Activated CD8-positive, alpha-beta T cell treated with anti-CD3 and anti-CD28 coated beads, Interleukin-2, amount 10 ng/mL, durations not matched to agents 7 days and 5 days (primary cell): ENCODE measurements around the gene JAG2. TPM values are rescaled to one million over a fixed set of nuclear protein-coding genes. Genes with fewer than 3 reads are reported as not detected.

Experiments used
- ATAC-seq: fragments of 150-1000 bp; cut with Tn5 transposase; one replicate; pipeline ENCODE4 v1.10.0; 2021; ENCODE audit warnings: moderate library complexity
- CTCF ChIA-PET: fragments of 350-600 bp; sonication (Branson Sonifier 250); formaldehyde crosslinking; loops from one replicate; lab custom pipeline; 2021; ENCODE audit warnings: antibody characterized with exemption; lab: Charles Lee
- POLR2A ChIA-PET: fragments of 350-600 bp; sonication (Branson Sonifier 250); formaldehyde crosslinking; loops from one replicate; lab custom pipeline; 2021; ENCODE audit warnings: antibody characterized with exemption; lab: Charles Lee
- DNase-seq: peaks from one replicate; pipeline ENCODE4 v3.0.0-alpha.2; 2020
- H3K27ac Mint-ChIP-seq: one replicate; pipeline ENCODE4 v1.8.0; 2021; ENCODE audit warnings: mild to moderate bottlenecking, mixed read lengths
- H3K27me3 Mint-ChIP-seq: one replicate; pipeline ENCODE4 v1.8.0; 2021; ENCODE audit warnings: low read depth, mixed read lengths
- H3K36me3 Mint-ChIP-seq: one replicate; pipeline ENCODE4 v1.8.0; 2021; ENCODE audit warnings: low read depth, mixed read lengths
- H3K4me1 Mint-ChIP-seq: one replicate; pipeline ENCODE4 v1.8.0; 2021; ENCODE audit warnings: low read depth, mixed read lengths
- H3K4me3 Mint-ChIP-seq: one replicate; pipeline ENCODE4 v1.8.0; 2021; ENCODE audit warnings: mild to moderate bottlenecking, mixed read lengths
- H3K9me3 Mint-ChIP-seq: one replicate; pipeline ENCODE4 v1.8.0; 2022; ENCODE audit warnings: mixed read lengths; ENCODE audit not compliant: insufficient read depth
- total RNA-seq, 2 experiments: library from RNA; stranded (reverse); gene quantifications; one replicate each; pipeline ENCODE4 v1.2.3, GENCODE V29; 2021

The JAG2 gene
- total RNA-seq, 2 experiments from 2014 or later = 2.5 to 2.9 TPM

DNA sequence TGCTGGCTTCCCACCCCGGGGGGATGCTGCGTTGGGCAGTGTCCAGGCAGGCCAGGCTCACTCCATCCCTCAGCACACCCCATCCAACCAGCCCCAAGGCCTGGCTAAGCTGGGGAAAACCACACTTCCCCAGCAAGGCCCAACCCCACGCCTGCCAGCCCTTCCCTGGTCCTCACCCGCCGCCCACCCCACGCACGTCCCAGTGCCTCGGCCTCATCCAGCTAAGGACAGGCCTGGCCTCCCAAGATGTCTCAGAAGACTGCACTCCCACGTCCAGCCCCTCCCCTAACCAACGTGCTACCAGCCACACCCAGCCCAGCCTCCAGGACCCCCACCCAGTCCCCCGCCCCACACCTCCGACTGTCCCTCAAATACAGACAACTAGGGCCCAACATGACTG is 9.8 kb downstream of the JAG2 start:
- Mint-ChIP-seq H3K4me3 (no peak overlapping the region), H3K27me3 (no peaks in the 10 kb centered on the region), H3K36me3 (no peaks in the 10 kb centered on the region), H3K4me1 (no peaks in the 10 kb centered on the region), H3K27ac (no peak overlapping the region), H3K9me3 (no peaks in the 10 kb centered on the region)
- no peak for ATAC-seq
- ChIA-PET CTCF (no interaction called here), POLR2A (no interaction called here)
- no peak for DNase-seq

DNA sequence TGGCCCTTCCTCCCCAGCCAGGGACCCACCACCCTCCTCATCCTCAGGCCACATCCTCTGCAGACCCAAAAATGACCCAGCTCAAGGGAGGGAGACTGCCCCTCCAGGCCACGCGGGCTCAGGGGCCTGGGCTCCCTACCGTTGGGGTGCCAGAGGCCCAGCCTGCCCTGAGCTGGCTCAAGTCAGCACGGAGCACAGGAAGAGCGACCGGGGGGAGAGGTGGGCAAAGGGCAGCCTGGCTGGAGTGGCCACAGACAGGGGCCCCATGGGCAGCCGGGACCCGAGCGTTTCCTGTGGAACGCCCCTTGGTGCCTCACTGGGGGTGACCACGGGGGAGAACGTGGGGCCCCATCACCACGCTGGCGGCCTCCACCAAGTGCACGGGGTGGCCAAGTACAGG is 10.7 kb downstream of the JAG2 start:
- H3K36me3 Mint-ChIP-seq = no peaks in the 10 kb centered on the region
- CTCF ChIA-PET = no interaction called here

DNA sequence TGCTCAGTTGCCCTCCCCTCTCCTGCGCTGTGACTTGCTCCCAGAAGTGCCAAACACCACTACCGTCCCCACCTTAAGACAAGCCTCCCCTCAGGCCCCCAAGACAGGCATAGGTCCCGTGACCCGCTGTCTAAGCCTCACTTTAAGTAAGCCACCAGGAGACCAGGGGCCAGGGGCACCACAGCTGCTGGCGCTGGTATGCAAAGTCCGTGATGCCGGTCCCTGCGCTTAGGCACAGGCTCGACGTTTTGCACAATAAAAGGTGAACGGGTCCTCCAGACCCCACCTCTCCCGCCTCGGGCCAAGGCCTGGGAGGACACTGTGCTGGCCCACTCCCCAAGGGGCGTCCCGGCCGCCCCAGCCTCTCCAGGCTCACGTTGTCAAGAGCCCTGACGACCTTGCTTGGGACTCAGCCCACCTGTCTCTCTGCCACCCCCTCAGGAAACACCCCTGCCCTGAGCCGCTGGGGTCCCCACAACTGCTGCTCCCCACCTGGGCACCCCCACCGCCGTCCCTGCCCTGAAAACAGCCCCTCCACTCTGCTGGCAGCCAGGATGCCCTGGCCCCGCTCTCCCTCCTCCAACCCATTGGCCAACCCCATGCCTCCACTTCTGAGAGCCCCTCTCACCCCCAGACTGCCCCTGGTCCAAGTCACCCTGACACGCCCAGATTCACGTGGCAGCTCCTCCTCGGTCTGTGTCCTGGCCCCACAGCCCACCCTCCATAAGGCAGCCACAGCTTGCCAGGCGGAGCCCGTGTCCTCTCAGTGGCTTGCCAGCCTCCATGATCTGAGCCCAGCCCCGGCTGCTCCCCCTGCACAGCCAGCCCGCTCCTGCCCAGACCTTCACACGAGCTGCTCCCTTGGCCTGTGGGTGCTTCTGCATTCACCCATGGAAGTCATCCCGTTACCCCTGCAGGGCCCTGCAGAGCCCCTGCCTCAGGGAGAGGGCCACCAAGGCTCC is 11.9 kb downstream of the JAG2 start:
- no peaks in the 10 kb centered on the region for H3K27me3 Mint-ChIP-seq
- ATAC-seq (no peak), DNase-seq (no peak)
- H3K27ac Mint-ChIP-seq = no peak overlapping the region
- H3K36me3 Mint-ChIP-seq = no peaks in the 10 kb centered on the region
- CTCF ChIA-PET = no interaction called here
- H3K4me1 Mint-ChIP-seq = no peaks in the 10 kb centered on the region
- no peaks in the 10 kb centered on the region for H3K9me3 Mint-ChIP-seq
- no peak overlapping the region for H3K4me3 Mint-ChIP-seq
- POLR2A ChIA-PET = no interaction called here

More for the DNA sequence above, 10.7 kb downstream of the JAG2 start:
- Mint-ChIP-seq H3K27ac (no peak overlapping the region), H3K27me3 (no peaks in the 10 kb centered on the region), H3K9me3 (no peaks in the 10 kb centered on the region), H3K4me1 (no peaks in the 10 kb centered on the region), H3K4me3 (no peak overlapping the region)
- DNase-seq (no peak), ATAC-seq (no peak)
- POLR2A ChIA-PET = no interaction called here

DNA sequence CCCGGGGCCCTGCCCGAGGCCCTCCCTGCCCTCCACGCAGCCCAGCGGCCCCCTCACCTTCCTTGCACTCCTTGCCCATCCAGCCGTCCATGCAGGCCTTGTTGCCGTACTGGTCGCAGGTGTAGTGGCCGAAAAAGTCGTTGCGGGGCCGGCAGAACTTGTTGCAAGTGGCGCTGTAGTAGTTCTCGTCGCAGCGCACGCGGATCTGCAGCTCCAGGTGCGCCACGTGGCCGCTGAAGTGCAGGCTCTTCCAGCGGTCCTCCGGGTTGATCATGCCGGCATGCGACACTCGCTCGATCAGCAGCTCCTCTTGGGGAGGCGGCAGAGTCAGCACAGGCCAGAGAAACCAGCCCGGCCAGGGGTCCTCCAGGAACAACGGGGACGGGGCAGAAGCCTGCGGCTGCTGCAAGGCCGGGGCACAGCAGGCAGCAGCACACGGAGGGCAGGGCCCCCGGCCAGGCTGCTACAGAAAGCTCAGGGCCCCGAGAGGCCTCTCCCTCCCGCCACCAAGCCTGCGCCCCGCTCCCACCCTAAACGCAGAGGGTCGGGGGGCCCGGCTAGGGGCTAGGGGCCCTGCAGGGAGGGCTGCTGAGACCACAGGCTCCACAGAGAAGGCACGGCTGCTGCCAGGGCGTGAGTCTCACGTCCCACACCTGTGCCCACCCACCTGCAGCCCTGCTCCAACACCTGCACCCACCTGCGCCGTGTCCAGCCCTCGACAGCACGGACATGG is 12.7 kb downstream of the JAG2 start:
- H3K27me3 Mint-ChIP-seq = no peaks in the 10 kb centered on the region
- no peaks in the 10 kb centered on the region for H3K36me3 Mint-ChIP-seq
- no peak overlapping the region for H3K27ac Mint-ChIP-seq
- no peaks in the 10 kb centered on the region for H3K4me1 Mint-ChIP-seq
- ChIA-PET CTCF (no interaction called here), POLR2A (no interaction called here)
- no peak for DNase-seq
- H3K9me3 Mint-ChIP-seq = no peaks in the 10 kb centered on the region
- no peak for ATAC-seq
- H3K4me3 Mint-ChIP-seq = no peak overlapping the region

DNA sequence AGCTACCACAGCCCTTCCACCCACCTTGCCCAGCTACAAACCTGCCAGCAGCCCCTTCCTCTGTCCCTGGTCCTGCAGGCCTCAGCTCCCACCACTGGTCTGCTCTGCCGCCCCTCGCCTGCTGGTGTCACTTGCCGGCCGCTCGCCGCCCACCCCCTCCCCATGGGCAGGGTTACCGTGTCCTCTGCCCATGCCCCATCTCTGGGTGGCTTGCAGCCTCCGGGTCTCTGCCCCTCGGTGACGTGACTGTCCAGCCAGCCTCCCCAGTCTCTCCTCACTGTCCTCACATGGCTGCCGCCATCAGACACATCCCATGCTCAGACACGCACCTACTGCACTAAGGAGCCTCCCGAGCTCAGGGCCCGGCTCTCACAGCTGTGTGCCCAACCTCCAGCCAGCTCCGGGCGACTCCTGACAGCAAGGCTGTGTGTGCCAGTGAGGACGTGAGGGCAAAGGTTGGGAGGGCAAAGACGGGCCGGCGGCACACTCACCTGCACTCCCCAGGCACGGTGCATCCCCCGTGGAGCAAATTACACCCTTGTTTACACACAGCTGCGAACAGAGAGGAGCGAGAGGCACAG is 13.4 kb downstream of the JAG2 start:
- ChIA-PET POLR2A (no interaction called here), CTCF (no interaction called here)
- Mint-ChIP-seq H3K9me3 (no peaks in the 10 kb centered on the region), H3K27me3 (no peaks in the 10 kb centered on the region), H3K27ac (no peak overlapping the region), H3K36me3 (no peaks in the 10 kb centered on the region), H3K4me3 (no peak overlapping the region), H3K4me1 (no peaks in the 10 kb centered on the region)
- no peak for ATAC-seq
- no peak for DNase-seq

DNA sequence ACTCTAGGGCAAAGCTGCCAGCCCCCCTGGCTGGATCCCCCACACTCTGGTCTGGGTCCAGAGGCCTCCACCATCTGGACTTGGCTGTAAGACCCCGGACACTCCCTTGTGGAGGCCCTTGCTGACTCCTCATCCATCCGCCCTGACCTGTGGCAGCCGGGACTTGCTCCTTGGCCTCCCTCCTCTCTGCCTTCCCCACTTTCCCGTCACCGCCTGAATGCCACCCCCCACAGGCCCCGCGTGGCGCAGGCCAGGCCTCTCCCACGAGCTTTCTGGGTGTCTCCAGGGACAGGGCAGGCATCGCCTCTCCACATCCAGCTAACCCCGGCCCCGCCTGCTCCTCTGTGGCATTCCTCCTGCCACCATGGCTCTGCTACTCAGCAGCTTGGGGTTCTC is 14.1 kb downstream of the JAG2 start:
- no peaks in the 10 kb centered on the region for H3K9me3 Mint-ChIP-seq
- H3K4me1 Mint-ChIP-seq = no peaks in the 10 kb centered on the region
- no peak for ATAC-seq
- ChIA-PET CTCF (no interaction called here), POLR2A (no interaction called here)
- no peaks in the 10 kb centered on the region for H3K27me3 Mint-ChIP-seq
- no peak overlapping the region for H3K27ac Mint-ChIP-seq
- no peak overlapping the region for H3K4me3 Mint-ChIP-seq
- H3K36me3 Mint-ChIP-seq = no peaks in the 10 kb centered on the region
- DNase-seq = no peak

DNA sequence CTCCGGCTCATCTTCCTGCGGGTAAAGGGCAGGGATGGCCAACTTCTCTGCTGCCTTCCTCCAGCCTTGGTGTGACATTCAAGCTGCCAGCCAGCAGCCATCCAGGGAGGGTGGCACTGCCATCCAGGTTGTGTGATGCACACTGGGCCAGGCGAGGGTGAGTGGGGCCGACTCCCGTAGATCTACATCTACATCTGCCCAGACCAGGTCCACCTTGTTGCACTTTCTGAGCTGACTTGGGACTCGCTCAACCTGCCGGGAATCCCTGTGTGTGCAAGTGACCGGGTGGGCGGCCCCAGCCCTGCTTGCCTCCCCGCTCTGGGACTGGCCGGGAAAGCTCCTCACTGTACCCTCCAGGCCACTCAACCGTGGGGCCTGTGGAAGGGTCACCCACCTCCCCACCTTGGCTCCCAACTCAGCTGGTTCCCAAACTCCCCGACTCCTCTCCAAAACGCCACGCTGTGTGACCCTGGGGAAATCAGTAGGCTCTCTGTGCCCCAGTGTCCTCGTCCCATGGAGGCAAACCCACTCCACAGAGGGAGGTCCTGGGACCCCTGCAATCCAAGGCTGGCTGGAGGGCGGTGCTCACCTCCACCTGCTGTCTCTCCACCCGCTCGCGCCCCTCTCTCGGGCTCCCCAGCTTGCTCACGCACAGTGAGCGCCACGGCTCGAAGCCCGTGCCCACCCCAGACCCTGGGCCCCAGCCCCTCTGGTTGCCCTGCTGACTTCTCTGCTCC is 14.7 kb downstream of the JAG2 start:
- H3K9me3 Mint-ChIP-seq = no peaks in the 10 kb centered on the region
- DNase-seq (no peak), ATAC-seq (no peak)
- H3K4me1 Mint-ChIP-seq = no peaks in the 10 kb centered on the region
- H3K36me3 Mint-ChIP-seq = no peaks in the 10 kb centered on the region
- no peak overlapping the region for H3K4me3 Mint-ChIP-seq
- ChIA-PET POLR2A (no interaction called here), CTCF (no interaction called here)
- H3K27ac Mint-ChIP-seq = no peak overlapping the region
- no peaks in the 10 kb centered on the region for H3K27me3 Mint-ChIP-seq

DNA sequence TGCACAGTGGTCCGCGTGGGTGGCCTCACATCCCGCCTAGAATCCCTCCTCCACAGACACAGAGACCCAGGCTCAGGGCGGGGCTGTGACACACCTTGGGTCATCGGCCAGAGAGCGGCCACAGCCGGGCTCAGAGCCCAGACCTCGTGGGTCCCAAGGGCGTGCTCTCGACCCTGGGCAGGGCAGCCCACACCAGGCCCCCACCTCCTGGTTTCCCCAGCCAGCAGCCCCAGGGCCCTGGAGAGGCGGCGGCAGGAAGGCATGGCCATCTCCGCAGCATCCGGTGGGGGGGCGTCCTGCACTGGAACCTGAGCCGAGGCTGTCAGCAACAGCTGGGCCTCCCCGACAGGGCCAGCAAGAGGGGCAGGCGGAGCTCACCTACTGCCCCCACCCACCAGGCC is 15.2 kb downstream of the JAG2 start:
- Mint-ChIP-seq H3K36me3 (no peaks in the 10 kb centered on the region), H3K4me1 (no peaks in the 10 kb centered on the region), H3K9me3 (no peaks in the 10 kb centered on the region), H3K27ac (no peak overlapping the region), H3K27me3 (no peaks in the 10 kb centered on the region), H3K4me3 (no peak overlapping the region)
- ChIA-PET POLR2A (no interaction called here), CTCF (no interaction called here)
- ATAC-seq = no peak
- no peak for DNase-seq

DNA sequence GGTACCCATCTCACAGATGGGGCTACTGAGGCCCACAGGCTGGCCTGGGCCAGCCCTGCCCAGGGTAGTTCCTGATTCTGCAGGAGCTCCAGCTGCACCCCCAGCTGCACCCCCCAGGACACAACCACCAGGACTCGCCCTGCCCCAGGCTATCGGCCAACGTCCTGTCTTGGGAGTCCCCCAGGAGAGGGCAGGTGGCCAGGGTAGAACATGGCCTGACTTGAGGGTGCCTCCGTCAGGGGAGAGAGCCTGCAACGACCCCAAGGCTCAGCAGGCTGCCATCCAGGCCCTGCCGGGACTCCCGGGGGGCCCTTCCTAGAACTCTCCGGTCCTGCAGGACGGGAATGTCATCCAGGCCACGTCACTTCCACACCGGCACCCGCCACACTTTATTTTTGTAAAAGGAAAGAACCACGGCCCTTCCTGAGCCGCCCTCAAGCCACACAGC is 15.8 kb downstream of the JAG2 start:
- Mint-ChIP-seq H3K4me1 (no peaks in the 10 kb centered on the region), H3K27ac (no peak overlapping the region), H3K36me3 (no peaks in the 10 kb centered on the region), H3K27me3 (no peaks in the 10 kb centered on the region), H3K4me3 (no peak overlapping the region), H3K9me3 (no peaks in the 10 kb centered on the region)
- DNase-seq = no peak
- CTCF ChIA-PET = no interaction called here
- ATAC-seq = no peak
- POLR2A ChIA-PET = no interaction called here

DNA sequence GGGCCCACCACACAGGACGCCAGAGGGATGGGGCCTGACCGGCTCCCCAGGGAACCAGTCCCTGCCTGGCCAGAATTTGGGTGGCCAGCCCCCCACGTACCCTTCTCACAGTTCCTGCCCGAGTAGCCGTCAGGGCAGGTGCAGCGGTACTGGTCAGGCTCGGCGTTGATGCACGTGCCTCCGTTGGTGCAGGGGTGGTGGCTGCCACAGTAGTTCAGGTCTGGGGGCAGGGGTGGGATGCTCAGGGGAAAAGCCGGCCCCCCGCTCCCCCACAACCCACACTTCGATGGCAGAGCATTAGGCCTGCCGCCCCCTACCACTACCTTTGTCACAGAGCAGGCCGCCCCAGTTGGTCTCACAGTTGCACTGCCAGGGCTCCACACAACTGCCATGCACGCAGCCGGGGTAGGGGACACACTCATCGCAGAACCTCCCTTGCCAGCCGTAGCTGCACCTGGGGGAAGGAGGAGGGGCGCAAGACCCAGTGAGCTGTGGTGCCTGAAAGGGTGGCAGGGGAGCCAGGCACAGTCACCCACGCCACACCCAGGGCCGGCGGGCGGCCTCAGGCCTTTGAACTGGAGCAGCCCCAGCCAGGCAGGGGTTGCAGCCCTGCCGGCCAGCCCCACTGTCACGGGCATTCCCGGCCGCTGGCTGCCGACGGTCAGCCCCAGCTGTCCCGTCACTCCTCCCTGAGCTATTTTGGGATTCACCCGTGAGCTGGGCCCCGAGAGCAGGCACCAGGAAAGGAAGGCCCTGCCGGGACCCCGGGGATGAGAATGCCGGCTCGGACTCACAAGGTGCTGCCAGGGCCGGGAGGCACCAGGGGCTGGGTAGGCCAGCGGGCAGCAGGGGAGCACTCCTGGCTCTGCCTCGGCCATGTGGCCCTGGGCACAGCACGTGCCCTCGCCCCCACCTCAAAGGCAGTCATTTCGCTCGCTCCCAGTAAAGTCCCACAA is 16.5 kb downstream of the JAG2 start:
- CTCF ChIA-PET = no interaction called here
- no peak for DNase-seq

More for the DNA sequence above, 16.5 kb downstream of the JAG2 start:
- Mint-ChIP-seq H3K4me3 (no peak overlapping the region), H3K27ac (no peak overlapping the region), H3K4me1 (no peaks in the 10 kb centered on the region), H3K36me3 (no peaks in the 10 kb centered on the region), H3K27me3 (no peaks in the 10 kb centered on the region), H3K9me3 (no peaks in the 10 kb centered on the region)
- POLR2A ChIA-PET = no interaction called here
- ATAC-seq = no peak
